ENCODE measurements around the gene MAN1C1. TPM values are rescaled to one million over a fixed set of nuclear protein-coding genes. Genes with fewer than 3 reads are reported as not detected.
A peak's percentile ranks its signal among the peaks of the same experiment; 100 is the strongest.

MAN1C1 gene
- total RNA-seq, 2 experiments from 2014 or later = 3.7 to 4.4 TPM

DNA sequence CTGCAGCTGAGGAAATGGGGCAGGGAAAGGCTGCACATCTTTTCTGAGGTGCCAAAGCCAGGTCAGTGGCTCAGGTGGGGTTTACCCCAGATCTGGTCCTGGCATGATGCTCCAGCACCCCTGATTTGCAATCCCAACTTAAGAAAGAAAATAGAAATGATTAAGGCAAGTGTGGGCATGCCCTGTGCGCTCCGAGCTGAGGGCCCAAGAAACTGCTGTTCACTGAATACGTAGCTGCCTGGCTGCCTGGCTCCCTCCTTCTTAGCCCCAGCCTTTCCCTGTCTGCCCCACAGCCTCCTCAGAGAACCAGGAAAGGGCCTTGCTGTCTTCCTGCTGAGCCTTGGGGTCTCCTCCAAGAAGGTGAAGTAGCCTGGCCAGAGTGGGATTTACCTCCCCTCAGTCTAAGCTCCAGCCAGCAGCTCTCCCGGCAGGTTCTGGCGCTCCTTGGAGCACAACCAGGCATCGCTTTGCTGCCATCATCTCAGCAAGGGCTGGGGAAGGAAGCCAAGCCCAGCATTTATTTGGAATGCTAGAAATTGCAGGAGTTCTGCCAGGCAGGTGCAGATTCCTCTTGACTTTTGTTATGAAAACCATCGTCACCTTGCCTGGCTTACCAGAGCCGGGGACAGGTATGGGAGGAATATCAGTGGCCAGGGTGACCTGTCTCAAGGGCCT is 132.1 kb downstream of the MAN1C1 start:
- intact Hi-C loops (cut with micrococcal nuclease) = no loop called here
- TF ChIP-seq, protein P1, sequence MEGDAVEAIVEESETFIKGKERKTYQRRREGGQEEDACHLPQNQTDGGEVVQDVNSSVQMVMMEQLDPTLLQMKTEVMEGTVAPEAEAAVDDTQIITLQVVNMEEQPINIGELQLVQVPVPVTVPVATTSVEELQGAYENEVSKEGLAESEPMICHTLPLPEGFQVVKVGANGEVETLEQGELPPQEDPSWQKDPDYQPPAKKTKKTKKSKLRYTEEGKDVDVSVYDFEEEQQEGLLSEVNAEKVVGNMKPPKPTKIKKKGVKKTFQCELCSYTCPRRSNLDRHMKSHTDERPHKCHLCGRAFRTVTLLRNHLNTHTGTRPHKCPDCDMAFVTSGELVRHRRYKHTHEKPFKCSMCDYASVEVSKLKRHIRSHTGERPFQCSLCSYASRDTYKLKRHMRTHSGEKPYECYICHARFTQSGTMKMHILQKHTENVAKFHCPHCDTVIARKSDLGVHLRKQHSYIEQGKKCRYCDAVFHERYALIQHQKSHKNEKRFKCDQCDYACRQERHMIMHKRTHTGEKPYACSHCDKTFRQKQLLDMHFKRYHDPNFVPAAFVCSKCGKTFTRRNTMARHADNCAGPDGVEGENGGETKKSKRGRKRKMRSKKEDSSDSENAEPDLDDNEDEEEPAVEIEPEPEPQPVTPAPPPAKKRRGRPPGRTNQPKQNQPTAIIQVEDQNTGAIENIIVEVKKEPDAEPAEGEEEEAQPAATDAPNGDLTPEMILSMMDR (IDR thresholded peaks at IDR 0.05) = no peak
- Mint-ChIP-seq H3K4me1 (ENCODE audit: low read depth) (no peaks in the 10 kb centered on the region), H3K27ac (no peak overlapping the region), H3K4me3 (no peak overlapping the region), H3K27me3 (no peaks in the 10 kb centered on the region), H3K36me3 (ENCODE audit: low read depth) (no peaks in the 10 kb centered on the region), H3K9me3 (no peaks in the 10 kb centered on the region)
- no peak for DNase-seq
- POLR2A ChIA-PET = no interaction called here
- CTCF ChIA-PET = no interaction called here
- ATAC-seq = no peak

DNA sequence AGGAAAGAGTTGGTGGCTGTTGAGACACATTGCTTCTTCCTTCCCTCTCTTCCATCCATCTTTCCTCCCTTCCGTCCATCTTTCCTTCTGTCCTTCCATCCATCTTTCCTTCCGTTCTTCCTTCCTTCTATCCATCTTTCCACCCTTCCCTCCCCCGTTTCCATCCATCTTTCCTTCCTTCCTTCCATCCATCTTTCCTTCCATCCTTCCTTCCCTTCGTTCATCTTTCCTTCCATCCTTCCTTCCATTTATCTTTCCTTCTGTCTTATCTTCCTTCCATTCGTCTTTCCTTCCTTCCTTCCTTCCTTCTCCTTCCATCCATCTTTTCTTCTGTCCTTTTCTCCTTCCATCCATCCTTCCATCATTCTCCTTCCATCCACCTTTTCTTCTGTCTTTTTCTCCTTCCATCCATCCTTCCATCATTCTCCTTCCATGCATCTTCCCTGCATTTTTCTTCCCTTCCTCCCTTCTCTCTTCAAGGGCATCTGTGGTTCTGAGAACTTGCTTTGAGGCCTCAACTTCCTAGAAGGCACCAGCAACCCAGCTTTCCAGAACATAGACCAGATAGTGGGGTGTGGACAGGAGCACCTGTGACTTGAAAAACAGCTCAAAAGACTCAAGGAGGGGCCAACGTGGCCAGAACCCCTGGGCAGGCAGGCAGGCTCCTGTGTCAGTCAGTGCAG is 134.5 kb downstream of the MAN1C1 start:
- DNase-seq (no peak), ATAC-seq (no peak)
- Mint-ChIP-seq H3K27ac (no peak overlapping the region), H3K4me1 (ENCODE audit: low read depth) (peaks cover 19% of the 10 kb centered on the region), H3K27me3 (no peaks in the 10 kb centered on the region), H3K9me3 (no peaks in the 10 kb centered on the region), H3K36me3 (ENCODE audit: low read depth) (no peaks in the 10 kb centered on the region), H3K4me3 (no peak overlapping the region)
- intact Hi-C loops (cut with micrococcal nuclease) = no loop called here
- CTCF ChIA-PET = interaction anchor here (1.1 kb wide), 1 partner anchor 132 kb away, joined by 3 read pairs; no protein-coding TSS in a partner anchor
- POLR2A ChIA-PET = no interaction called here
- TF ChIP-seq, protein P1 (IDR thresholded peaks at IDR 0.05) = no peak

DNA sequence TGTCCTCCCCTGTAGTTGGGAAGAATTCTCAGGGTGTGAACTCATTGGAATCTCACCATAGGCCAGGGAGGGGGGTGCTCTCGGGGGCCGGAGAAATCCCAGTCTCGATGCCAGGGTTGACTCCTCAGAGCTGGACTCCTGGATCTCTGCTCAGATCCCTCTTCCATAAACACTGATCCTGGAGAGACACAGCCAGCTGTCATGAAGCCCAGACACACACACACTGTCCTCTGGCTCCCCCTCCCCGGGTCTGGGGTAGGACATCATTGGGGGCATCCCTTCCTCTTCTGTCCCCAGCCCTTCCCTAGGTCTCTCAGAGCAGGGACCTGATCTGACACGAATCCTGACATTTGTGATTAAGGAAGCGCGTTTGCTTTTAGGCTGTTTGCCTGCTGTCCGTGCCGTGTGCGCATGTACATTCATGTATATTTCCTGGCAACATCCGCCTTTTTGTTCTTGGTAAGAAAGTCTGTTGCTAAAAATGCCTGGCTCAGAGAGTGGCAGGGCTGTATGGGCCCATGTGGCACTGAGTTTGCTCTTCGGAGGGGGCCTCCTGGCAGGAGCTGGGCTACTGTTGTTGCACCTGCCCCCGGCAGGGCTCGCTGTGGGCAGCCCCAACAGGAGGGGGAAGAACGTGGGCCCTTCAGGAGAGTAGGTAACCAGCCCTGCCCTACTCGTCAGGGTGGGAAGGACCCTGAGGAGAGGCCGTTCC is 138.0 kb downstream of the MAN1C1 start:
- TF ChIP-seq, protein P1 (IDR thresholded peaks at IDR 0.05) = peak; percentile 43
- H3K4me1 Mint-ChIP-seq (ENCODE audit: low read depth) = peaks cover 31% of the 10 kb centered on the region
- H3K36me3 Mint-ChIP-seq (ENCODE audit: low read depth) = no peaks in the 10 kb centered on the region
- no peak overlapping the region for H3K4me3 Mint-ChIP-seq
- H3K27me3 Mint-ChIP-seq = no peaks in the 10 kb centered on the region
- ATAC-seq = peak; percentile 84
- ChIA-PET POLR2A (interaction anchor here (0.6 to 1.6 kb wide), 5 partner anchors 12 to 78 kb away, joined by 3 to 5 read pairs (median 4); no protein-coding TSS in a partner anchor), CTCF (interaction anchor here (0.7 to 2.2 kb wide), 7 partner anchors 12 to 234 kb away, joined by 3 to 9 read pairs (median 3); no protein-coding TSS in a partner anchor)
- peak overlapping the region; percentile 54 for H3K27ac Mint-ChIP-seq
- intact Hi-C loops (cut with micrococcal nuclease) = no loop called here
- no peaks in the 10 kb centered on the region for H3K9me3 Mint-ChIP-seq
- peak; percentile 61 for DNase-seq

DNA sequence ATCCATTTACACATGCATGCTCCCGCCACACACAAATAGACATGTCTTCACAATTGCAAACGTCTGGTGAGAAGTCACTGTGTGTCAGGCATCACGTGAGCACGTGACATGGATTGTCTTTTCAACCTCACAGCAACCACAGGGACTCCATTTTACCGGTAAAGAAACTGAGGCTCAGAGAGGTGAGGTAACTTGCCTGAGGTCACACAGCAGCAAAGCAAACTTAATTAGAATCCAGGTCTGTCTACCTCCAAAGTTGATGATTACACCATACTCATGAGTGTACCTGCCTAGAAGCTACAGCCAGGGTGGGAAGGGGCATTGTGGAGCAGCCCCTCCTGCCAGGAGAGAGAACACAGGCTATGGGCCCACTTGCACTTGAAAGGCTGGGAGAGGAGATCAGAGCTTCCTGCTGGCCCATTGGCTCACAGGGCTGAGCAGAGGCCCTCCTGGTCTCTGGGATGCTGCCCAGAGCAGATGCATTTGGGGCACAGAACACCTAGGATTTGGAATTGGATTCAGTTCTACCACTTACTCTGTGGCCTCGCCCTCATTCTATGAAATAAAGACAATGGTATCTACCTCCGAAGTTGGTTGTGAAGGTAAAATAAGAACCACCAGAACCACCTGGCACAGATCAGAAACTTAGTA is 139.0 kb downstream of the MAN1C1 start:
- ChIA-PET CTCF (interaction anchor here (0.7 to 2.2 kb wide), 6 partner anchors 11 to 235 kb away, joined by 3 to 9 read pairs (median 3); no protein-coding TSS in a partner anchor), POLR2A (interaction anchor here (0.9 to 1.6 kb wide), 5 partner anchors 10 to 79 kb away, joined by 3 to 5 read pairs (median 4); no protein-coding TSS in a partner anchor)
- no peaks in the 10 kb centered on the region for H3K9me3 Mint-ChIP-seq
- DNase-seq (no peak), ATAC-seq (no peak)
- no peaks in the 10 kb centered on the region for H3K36me3 Mint-ChIP-seq (ENCODE audit: low read depth)
- peaks cover 31% of the 10 kb centered on the region for H3K4me1 Mint-ChIP-seq (ENCODE audit: low read depth)
- intact Hi-C loops (cut with micrococcal nuclease) = no loop called here
- H3K4me3 Mint-ChIP-seq = no peak overlapping the region
- no peak overlapping the region for H3K27ac Mint-ChIP-seq
- TF ChIP-seq, protein P1 (IDR thresholded peaks at IDR 0.05) = no peak
- no peaks in the 10 kb centered on the region for H3K27me3 Mint-ChIP-seq
